DMS53 treated with DMSO at 0.1 percent for 48 hours (cell line): ENCODE results near the gene HDAC9.
"Not testable (repeated sequence)": the region's sequence is repeated elsewhere in the genome, so short reads cannot be mapped to it uniquely, and the experiment has no call there.

Experiments
- DNase-seq: peaks from one replicate; lab custom pipeline; 2025; ENCODE audit not compliant: unreplicated experiment; lab: John Stamatoyannopoulos, UW

The HDAC9 gene

GRCh38 chr7:18936265-18936664 is 440.7 kb downstream of the HDAC9 start:
- DNase-seq = no peak

DNA sequence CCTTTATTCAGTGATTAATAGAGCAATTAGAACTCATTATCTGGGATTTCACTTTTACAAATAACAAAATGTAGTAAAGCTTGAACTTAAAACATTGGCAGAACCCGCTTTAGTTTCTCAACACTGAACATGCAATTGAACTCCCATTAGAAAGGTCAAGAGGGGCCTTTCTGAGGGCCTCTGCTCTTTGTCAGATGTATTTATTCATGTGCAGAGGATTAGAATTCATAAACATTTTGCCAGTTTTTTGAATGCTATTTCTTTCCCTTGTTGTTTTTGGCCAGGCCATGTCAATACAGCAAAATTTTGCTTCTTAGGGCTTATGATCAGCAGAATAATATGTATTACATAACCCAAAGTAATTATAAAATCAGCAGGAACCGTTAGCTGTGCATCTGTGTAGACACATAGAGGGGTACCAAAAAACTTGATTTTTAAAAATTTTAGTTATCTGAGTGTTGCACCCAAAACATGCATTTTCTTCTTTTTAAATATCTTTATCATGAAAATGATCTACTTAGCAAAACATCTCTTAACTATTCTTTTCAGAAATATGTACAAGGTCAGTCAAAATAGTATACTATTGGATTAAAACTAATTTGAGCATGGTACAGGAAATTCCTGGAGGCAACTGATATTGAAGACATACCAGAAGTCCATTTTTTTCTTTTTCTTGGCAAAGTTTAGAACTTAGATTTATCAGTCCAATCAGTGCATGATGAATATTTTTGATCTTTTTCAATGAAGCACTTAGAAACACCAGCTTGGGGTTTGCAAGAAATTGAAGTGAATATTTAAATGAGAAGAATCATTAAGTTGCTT is 444.4 kb downstream of the HDAC9 start:
- no peak for DNase-seq

- no peak for DNase-seq
These were observed 445.1 kb downstream of the HDAC9 start for GRCh38 chr7:18940593-18941134.

GRCh38 chr7:18941207-18941606 is 445.7 kb downstream of the HDAC9 start:
- no peak for DNase-seq

DNA sequence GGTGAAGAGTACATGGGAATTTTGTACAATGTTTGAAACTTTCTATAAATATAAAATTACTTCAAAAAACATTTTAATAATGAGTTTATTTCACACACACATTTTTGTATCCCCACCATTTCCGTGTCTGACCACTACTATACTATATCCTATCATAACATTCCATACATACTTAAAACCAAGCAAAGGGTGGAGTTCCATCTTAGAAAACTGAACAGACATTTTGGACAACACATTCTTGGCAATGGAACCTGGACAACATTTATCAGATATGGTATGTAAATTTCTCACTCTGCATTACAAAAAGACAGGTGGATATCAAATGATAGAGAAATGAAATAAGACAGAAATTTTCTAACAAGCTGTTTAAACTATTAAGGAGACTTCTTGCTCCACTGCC is 453.0 kb downstream of the HDAC9 start:
- DNase-seq = no peak

DNA sequence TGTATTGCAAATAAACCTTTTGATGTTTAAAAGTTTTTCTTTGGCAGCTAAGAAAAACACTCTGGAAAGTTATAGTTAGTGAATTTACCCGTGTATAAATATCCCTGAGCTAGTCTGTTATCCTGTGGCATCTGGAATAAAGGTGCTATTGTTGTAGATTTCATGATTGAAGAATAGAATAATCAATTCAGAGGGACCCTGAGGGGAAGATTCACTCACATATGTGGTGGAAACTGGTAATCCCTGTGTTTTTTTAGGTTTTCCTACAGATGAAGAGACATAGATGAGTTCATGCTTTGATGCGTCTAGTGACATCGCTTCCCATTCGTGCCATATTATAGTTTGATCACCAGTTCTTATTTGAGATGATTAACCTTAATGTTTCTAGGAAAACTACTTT is 457.3 kb downstream of the HDAC9 start:
- DNase-seq = no peak

GRCh38 chr7:18958627-18959026 is 463.1 kb downstream of the HDAC9 start:
- no peak for DNase-seq

DNA sequence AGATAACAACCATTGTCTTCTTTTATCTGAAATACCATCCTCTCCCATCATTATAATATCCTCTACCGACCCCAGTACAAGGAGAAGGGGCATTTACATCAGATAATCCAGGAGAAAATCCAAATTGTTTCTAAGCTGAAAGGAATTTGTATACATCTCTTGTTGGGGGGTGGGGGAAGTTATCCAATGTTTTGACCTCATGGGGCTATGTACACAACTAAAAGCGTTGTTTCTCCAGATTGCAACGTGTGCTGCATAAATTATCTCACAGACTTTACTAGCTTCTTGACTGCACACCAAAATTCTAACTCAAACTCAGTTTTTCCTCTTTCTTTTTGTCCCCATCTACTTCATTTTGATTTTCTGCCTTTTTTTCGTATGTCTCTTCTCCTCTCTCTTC is 465.2 kb downstream of the HDAC9 start:
- no peak for DNase-seq

DNA sequence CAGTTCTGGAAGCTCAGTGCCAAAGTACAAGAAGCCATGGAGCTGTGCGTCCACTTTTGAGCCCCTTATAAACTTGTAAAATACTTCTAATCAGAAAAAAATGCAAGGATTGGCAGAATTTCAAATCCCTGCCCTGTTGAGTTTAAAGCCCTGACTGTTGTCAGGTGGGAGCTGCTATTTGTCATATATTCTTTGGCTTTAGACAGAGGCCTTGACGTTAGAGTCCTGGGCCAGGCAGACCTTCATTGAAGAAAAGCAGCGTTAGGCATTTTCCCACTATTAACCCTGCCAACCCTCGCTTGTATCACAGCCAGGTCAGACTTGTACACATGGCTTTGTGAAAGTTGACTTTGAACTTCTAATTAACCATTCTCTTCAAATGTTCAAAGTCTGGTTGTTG is 466.5 kb downstream of the HDAC9 start:
- no peak for DNase-seq

DNA sequence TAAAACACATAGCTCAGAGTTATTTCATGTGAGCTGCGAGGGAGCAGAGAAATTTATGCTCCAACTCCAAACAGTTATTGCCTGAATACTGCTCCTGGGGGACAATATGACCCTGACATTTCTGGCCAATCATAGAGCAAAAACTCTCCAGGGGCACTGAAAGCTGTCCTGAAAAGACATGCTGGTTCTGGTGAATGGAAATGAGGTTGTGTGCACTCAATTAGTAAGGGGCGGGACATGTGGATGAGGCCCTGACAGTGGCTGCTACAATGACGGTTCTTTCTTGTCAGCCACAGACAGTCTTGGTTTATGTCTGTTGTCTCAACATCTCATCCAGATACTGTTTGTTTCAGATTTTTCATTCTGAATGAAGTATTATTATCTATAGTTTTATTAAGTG is 470.1 kb downstream of the HDAC9 start:
- no peak for DNase-seq

GRCh38 chr7:18967755-18968154 is 472.2 kb downstream of the HDAC9 start:
- not testable (repeated sequence) for DNase-seq

- DNase-seq = no peak
These were observed 476.3 kb downstream of the HDAC9 start for GRCh38 chr7:18971839-18972238.

- DNase-seq = no peak
These were observed 479.3 kb downstream of the HDAC9 start for GRCh38 chr7:18974803-18975202.

GRCh38 chr7:18975276-18975675 is 479.7 kb downstream of the HDAC9 start:
- DNase-seq = no peak

GRCh38 chr7:18975689-18976280 is 480.2 kb downstream of the HDAC9 start:
- DNase-seq = no peak

DNA sequence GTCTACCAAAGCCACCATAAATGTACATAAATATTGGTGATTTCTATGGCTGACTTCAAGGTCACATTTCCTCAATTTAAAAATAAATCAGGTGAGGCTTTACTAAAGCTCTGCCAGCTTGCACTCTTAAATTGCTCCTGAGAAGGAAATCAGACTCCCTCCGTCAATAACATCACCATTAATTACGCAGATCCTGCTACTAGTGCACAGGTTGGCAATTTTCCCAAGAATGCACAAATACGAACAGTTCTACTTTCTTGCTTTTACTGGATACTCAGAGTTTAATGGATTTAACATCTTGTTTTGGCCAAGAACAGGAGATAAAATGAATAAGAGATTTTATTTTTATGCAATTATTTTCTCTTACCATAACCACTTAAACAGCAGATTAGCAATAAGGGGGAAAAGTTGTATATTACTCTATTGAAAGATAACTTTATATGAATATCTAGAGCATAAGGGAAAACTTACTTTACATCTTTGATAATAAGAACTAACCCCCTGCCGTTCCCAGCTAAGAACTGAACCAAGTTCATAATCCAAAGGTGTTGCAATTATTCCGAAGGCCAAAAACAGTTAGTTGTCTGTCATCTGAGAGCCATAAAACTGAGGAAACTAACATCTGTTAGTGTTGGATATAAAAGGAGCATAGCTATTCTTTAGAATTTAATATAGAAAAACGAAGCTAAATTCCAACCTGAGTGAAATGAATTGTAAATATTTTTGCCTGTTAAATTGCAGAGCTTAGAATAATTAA is 481.3 kb downstream of the HDAC9 start:
- DNase-seq = no peak

GRCh38 chr7:18978108-18978495 is 482.6 kb downstream of the HDAC9 start:
- no peak for DNase-seq

- peak; percentile 66 for DNase-seq
These were observed 495.2 kb downstream of the HDAC9 start for GRCh38 chr7:18990700-18991099.

DNA sequence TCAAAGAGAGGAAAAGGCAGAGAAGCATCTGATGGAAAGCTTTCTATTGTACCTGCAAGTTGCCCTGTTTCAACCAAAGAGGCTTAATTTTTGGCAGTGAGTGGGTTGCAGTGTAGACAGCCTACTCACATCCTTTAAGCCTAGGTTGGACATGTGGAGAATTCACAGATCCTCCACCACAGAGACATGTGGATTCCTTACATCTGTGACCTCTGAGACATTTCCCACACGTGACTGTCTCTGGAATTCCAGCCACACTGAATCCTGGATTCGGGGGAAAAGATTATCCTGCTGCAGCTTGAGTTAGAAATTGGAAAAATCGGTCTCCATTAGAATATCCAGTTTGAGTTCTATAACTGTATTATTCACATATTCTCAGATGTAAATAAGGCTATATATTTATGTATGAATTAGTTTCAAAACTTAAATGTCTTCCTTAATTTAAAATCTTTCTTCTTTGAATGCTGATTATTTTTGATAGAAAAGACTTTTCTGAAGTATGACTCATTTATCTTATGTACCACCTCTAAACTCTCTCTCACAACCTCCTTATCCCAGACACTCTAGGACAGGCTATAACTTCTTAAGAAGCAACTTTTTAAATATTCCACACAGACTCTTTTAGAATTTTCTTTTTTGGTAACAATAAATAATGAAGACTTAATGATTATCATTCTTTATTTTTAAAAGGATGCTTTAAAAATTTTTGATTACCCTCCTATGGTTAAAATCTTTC is 498.6 kb downstream of the HDAC9 start:
- DNase-seq = no peak

- DNase-seq = no peak
These were observed 499.7 kb downstream of the HDAC9 start for GRCh38 chr7:18995270-18995671.

GRCh38 chr7:18995811-18996426 is 500.4 kb downstream of the HDAC9 start:
- no peak for DNase-seq
